Measurements from ENCODE around the gene MAP7. TPM values are rescaled to one million over a fixed set of nuclear protein-coding genes. Genes with fewer than 3 reads are reported as not detected.

The MAP7 gene
- total RNA-seq (2022; extraction: Qiagen RNA extraction; ENCODE audit: low read depth): 19.8 to 22.5 TPM (median 21.8 TPM) in 5 replicates

GRCh38 chr6:136550330-136551071 is at the start of gene MAP7:
Gene MAP7, minus strand, starts transcription at chr6:136550422. Its CDS starts 14 bp downstream, at chr6:136550408.

Other genes with a start within 250 kb of the MAP7 start
- gene MAP3K5, start 242.1 kb upstream of the MAP7 start, total RNA-seq (2022; extraction: Qiagen RNA extraction; ENCODE audit: low read depth): 2.0 to 2.7 TPM (median 2.5 TPM) in 5 replicates